Suppressor macrophage treated with lipopolysaccharide for 1 hour (primary cell): ENCODE results near the gene OSBPL5.

ENCODE experiments used
- DNase-seq, 3 donors: peaks; one replicate each; pipeline ENCODE4 v3.0.0-alpha.2; 2020 to 2022

The OSBPL5 gene

DNA sequence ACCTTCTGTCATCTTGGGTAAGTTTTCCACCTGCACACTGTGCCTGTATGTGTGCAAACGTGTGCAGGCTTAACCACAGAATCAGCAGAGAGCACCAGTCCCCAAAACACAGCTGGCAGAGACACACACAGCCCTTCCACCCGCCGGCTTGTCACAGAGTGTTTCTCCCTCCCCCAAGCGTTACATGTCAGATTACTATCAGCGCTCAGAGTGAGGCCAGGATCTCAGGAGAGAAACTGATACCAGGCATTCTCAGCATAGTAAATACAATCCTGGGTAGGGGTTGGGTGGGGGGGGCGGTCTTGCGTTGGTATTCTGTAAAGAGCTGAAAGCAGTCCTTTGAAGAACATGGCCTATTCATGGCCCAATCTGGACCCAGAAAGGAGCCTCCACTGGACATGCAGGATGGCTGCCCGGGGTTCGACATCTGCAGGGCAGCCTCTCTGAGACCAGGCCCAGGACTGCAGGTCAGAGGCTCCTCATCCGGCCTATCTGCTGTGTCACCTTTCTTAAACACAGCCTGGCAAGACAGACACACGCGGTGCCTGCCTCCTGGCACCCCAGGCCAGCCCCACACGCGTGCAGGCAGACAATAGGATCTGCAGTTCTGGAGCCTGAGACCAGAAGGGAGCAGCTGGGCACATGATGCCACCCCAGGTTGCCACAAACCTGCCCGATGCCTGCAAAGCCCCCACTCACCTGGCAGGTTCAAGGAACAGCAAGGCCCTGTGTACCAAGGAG is 1.7 kb downstream of the OSBPL5 start:
- no peak for DNase-seq

DNA sequence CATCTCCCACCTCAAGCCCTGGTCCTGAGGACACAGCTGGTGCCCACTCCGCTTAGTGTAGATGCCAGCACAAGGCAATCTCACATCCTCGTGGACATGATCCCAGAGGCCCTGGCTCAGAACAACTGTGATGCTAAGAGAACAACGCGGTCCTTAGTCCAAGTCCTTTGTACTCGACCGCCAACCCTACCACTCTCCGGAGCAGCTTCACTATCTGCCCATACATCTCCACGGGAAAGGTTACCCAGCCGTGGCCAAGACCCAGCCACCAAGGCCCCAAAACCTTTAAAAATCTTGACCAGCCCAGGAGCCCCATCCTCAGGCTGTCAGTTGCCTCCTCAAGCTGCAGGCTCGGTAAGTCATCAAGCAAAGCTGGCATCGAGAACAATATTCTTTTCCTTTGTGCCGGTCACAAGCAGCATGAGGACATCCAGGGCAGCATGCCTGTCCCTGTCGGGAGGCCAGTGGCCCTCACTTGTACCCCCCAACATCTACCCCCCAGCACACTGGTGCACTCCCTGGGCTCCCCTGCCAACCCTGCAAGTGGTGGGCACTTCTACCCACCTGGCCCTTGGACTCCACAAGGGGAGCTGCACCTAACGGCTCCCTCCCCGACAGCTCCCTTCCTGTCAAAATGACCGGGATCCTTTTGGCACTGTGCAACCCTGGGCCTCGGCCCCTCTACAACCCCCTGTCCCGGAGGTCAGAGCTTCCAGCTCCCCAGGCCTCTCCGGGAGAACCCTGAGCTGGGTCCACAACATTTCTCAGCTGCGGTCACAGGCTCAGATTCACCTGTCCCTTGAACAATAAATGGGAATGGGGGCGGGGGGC is 2.5 kb downstream of the OSBPL5 start:
- no peak for DNase-seq

DNA sequence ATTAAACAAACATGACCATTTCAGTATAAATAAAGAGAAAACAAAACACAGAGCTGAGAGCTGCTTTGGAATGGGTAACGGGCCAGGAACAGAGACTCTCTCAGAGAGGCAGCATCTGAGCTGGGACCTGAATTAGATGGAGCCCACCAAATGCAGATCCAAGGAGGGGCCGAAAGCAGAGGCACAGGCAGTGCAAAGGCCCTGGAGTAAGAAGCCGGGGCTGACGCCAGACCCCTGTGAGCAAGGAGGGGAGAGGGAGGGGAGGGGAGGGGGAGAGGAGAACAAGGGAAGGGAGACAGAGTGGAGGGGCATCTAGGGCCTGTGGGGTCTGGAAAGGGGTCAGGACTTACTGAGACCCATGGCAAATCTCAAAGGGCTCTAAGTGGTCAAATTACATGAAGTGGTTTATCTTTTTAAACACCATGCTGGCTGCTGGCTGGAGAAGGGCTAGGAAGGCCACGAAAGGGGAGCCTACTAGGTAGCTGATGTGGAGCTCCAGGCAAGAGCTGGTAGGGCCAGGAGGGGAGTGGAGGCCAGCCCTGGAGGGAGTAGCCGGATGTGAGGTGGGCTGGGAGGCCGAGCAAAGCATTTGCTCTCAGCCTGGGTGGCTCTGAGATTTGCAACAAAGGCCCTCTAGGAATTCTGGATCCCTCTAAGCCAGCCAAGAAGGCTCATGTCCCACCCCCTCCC is 3.2 kb downstream of the OSBPL5 start:
- DNase-seq: no peak

DNA sequence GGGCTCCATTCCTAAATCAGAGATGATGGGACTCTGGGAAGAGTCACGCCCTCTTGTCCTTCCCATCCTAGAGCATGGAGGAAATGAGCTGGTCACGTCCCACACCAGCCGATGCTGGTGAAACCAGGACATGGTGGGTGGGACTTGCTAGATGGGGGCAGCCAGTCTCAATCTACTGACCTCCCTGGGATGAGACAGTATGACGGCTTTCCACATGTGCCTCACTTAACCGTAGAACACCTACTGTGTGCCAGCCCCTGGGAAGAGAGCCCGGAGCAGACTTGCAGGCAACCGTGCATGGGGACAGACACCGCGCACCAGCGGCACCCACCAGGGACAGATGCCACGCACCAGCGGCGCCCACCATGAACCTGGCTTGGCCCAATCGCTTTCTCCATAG is 3.8 kb downstream of the OSBPL5 start:
- no peak for DNase-seq

DNA sequence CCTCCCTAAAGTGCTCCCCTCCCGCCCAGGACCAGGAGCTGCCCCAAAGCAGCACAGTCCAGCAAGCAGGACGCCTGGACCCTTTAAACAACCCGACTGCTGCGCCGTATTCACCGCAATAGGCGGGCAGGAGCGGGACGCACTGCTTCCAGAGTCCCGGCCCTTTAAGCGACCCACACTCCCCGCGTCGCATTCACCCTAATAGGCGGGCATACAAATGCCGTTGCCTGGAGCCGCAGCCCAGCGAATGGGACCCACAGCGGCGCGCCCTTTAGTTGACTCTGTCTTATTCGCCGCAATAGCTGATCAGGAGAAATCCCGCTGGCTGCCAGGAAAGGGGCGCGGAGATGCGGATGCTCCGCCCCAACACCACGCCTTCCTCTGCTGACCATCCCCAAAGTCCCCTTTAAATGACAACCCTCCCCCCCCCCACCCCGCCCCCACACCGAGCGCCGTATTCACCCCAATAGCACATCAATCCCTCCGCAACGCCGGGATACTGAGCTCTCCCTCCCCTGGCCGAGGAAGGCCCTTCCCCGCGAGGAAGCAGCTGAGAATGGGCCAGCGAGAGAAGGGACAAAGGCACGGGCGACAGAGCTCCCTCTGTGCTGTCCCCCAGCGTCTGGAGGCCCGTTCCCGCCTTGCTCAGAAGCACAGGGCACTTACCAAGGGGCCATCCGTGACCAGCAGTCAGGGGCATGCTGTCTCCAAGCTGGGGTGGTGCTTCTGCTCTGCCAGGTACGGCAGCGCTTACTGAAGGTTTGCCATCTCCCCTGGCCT is 4.7 kb downstream of the OSBPL5 start:
- DNase-seq: peak; percentile 69 to 76 (median 71)

DNA sequence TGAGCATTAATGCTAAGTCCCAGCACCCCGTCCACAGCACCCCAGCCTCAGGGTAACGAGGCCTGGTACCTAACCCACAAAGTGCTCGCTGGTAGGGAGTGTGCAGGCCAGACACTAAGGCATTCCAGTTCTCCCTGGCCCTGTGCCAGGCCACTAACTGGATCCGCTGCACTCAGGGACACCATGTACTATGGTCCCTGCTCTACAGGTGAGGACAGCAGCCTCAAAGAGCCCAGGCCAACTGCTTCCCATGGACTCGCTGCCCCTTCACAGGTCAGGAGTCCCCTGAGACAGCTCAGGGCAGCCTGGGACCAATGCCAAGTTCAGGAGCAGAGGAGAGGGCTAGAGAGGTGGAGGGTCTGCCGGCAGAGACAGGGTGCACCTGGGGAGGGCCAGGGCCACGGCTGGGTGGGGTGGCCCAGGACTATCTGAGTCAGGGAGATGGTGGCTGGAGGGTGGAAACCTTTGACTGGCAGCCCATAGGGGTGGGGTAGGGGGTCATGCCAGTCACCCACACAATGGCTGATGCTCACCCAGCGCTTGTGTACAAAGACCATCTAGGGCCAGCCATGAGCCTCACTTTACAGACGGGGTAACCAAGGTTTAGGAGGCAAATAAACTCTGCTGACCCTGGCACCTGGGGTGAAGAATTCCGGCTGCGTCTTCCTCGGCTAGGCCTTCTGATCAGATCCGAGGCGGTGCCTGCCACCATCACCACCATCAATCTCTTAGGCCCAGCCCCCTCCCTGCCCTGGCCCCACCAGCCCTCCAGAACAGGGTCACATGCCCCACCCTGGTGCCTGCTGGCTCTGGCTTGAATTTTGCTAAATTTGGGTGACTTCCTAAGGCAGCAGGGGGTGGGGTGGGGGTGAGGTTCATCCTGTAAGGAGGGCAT is 5.6 kb downstream of the OSBPL5 start:
- no peak for DNase-seq

DNA sequence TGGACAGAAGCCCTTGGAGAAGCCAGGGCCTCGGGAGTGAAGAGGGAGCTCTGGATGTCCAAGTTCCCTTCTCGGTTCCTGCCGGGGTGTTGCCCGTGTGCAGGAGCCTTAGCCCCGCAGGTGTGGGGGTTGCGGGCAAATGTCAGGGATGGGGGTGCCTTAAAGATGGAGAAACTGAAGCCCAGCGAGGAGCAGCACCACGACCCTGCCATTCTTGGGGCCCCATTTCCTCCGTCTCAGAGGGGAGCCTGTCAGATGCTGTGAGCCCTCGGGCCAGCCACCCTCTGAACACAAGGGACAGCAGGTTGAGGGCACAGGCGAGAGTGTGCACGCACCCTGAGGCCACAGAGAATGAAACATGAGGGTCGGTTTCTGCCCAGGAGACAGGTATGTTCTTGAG is 6.3 kb downstream of the OSBPL5 start:
- no peak for DNase-seq

DNA sequence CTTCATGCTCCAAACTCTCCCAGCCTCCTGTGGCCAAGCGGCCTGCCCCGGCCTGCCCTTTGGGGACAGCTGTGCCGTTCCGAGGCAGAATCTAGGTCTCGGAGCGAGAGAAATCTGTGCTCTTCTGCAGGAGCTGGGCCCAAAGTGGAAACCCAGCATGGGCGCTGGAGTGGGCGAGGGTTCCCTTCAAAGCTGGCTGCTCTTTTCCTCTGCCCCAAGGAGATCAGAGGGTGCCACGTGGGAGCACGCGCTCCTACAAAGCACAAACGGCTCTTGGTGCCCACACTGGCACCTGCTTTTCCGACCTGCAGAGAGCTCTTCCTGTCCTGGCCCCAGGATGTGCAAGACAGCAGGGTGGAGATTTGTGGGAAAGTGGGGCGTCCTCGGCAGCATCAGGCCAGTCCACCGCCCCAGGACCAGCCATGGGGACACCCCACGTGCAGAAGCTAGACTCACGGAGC is 6.9 kb downstream of the OSBPL5 start:
- DNase-seq: no peak

DNA sequence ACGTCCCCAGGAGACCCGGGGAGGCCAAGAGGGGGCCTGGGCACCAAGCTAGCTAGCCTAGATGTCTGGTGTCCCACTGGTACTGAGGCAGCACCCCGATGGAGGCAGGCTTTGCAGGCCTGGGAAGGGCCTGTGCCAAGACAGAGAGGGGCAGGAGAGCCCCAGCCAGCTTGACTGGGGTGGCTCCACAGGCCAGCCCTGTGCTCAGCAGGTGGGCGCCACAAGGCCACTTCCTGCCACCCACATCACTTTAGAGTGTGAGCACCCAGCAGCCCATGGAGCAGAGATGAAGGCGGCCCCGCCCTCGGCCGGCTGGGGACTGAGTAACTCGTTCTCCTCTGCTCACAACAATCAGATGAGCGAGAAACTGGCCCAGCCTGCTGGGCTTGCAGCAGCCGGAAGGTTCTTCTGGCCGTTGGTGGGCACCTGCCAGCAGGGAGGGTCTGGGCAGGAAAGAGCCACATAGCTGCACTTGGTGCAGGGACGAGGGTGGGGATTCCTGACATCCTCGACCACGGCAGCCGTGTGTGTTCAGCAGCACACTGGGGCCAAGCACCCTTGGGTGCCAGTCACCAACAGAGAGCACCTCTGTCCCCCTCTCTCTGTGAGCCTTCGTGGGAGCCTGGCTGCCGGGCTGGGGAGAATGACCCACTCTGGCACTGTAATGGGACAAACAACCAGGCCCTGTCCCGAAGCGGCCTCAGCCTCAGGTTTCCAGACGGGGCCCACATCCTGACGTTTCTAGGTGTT is 7.6 kb downstream of the OSBPL5 start:
- peak in 2 of 3 donors; percentile 38 to 39 for DNase-seq

DNA sequence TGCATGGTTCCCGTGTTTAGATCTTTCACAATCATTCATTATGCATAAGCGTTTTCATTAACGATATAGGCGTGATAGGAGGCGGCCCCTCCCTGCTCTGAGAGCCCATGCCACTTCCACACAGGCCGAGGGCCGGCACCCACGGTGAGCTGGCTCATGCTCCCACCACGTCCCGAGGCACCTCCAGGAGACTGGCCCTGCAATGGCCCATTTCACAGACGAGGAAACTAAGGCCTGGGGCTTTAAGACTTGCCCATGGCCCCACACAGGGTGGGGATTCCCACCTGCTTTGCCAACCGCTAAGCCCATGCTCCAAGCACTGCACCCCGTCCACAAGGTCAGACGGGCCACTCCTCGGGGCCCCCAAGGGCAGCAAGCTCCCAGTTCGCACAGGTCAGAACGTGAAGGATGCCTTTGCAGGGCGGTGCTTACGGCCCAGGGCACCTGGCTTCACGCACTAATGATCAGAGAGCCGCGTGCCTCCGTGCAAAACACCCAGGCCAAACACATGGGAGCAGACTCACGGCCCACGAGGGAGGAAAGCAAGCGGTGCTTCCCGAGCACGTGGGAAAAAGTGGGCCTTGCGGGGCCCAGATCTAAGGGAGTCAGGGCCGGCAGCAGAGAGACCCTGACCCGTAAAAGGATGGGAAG is 8.3 kb downstream of the OSBPL5 start:
- no peak for DNase-seq

DNA sequence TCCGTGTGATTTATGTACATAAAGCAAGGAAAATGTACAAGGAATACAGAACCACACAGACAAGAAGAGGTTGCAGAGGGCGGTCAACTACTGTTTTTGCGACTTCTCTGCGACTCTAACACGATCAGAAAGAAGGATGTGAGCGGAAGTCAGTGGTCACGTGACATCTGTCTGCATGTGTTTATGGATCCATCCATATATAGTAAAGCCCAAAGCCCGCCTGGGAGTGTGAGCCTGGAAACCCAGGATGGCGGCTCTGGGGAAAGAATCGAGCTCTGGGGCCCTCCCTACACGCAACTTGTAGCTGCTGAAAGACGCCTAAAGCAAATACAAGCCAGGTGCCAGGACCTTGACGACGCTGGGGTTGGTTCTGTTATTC is 8.8 kb downstream of the OSBPL5 start:
- DNase-seq: peak in 2 of 3 donors; percentile 28 to 38

DNA sequence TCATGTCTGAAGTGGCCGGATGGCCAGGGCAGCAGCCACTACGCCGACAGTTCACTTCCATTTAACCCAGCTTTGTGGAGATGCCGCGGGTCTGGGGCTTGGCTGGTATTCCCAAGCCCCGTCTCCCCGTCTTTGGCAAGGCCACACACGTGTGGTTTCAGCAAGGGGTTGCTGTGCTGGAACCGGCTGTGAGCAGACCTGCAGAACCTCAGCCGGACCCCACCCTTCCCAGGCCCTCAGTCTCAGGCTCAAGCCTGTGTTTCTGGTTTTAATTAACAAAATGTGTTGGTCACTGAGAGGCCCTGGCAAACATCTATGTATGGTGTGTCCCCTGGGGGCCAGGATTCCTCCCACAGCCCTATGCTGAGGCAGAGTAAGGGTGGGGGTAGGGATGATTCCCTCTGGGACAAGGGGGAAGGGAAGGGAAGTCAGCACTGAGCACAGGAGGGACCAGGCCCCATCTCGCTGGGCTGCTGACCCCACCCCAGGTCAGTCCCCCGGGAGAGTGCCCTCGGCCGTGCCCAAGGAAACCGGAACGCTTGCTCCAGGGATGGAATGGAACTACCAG is 9.3 kb downstream of the OSBPL5 start:
- no peak for DNase-seq

DNA sequence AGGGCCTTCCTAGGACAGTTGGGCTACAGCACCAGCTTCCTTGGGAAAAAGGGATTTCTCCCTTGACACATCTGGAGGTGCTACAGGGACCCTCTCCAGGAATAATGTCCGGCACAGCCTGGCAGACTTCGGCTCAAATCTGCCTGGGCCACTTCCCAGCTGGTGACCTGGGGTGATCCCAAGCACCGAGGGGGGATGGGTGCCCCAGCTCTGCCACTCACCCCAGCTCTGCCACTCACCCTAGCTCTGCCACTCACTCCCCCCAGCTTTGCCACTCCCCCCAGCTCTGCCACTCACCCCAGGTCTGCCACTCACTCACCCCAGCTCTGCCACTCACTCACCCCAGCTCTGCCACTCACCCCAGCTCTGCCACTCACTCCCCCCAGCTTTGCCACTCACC is 9.9 kb downstream of the OSBPL5 start:
- no peak for DNase-seq

DNA sequence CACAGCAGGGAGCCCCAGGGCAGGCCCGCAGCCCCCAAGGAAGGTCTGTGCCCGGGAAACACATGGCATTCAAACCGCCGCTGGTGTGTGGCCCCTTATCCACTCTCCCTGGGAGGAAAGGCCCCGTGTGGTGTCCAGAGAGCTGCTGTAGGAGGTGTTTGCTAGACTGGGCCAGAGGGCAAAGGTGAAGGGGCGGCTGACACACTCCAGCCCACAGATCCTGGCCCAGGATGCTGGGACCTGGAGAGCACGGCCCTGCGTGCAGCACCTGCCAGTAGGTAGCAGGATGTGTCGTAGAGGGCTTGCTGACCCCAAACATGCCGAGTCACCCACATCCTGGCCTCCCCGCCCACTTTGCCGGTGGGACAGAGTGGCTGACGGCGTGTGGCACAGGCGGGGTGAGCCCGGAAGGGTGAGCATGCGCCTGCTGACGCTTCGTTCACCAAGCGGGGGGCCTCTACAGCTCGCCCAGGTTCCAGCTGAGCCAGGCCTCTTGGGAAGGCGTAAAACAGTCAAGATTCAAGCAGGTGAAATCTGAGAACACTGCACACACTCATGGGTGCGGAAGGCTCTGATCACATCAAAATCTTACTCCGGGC is 11.0 kb downstream of the OSBPL5 start:
- peak in 1 of 3 donors; percentile 25 for DNase-seq

DNA sequence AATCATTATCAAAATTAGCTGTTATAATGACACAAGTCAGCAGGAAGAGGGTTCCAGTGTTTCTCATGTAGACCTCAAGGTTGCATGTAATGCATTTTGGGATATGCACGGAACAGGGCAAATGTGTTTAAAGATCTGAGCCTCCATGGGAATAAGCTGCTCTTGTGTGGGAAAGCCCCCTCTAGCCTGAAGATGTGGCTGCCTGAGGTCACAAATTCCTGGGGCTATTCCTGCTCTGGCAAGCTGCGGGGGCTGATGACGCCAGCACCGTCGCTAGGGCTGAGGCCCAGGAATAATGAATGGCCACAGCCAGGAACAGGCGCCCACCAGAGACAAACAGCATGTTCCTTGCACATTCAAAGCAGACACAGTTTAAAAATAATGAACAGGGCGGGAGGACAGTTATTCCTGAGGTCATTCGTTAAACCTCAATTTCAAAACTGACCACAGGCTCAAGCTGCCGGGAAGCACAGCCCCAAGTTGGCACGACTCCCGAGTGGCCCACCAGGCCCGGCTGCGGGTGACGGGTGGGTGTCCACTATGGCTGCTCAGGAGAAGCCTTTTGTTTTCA is 11.7 kb downstream of the OSBPL5 start:
- peak; percentile 66 to 80 (median 80) for DNase-seq

DNA sequence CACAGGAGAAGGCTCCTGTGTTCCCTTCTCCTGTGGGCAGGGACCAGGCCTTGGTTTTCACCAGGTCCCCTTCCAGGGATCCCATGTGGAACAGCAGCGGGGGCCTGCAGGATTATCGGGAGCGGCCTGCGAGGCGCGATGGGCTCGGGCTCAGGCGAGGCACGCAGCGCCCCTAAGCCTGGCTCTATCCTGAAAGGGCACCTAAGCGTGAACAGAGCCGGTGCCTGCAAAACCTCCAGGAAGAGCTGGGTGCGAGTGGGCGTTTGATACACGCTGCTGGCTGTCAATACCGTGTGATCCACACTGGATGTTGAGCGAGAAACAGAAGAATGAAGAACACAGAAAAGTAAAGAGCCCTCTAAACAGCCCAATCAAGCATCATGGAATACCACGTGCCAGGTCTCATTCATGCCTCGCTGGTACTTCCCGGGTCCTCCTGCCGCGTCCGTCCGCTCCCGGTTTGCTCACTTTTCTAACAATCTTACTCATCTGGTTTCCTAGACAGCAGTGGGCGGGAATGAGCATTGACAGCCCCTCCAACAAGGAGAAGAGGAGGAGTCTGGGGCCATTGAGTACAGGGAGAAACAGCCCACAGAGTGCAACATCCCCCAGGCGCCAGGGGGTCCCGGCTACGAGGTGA is 12.5 kb downstream of the OSBPL5 start:
- DNase-seq: peak; percentile 17 to 46 (median 36)

DNA sequence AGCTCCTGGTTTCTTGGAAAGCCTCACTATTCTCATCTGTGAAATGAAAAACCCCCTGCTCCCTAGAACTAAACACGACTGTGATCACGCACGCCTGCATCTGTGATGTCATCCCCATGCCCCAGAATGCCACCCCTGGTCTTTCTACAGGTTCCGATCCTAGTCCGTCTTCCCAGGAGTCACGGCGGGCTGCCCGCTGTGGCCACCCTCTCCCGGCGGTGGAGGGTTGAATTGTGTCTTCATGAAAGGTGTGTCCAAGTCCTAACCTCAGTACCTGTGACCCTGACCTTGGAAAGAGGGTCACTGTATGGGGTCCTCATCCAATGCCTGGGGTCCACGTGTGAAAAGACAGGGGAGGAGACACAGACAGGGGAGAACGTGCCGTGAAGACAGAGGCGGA is 14.4 kb downstream of the OSBPL5 start:
- no peak for DNase-seq

DNA sequence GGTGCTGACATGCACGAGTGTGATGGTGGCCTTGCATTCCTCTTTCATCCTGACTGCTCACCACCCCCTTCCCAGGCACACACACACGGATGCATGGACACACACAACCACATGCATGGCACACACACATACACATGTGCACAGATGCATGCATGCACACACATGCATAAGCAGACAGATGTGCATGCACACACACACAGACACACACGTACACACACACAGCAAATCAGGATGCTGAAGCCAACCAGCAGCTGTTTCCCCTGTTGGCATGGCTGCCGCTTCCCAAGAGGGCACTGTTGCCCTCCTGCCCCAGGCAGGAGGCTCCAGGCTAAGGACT is 15.3 kb downstream of the OSBPL5 start:
- DNase-seq: no peak
